GM12873 (cell line): ENCODE data around the gene C19orf85.

Source experiments
- TF ChIP-seq, protein P1 (sequence below): IDR thresholded peaks from 2 replicates; pipeline ENCODE4 v1.5.1; 2012; ENCODE audit warnings: low read depth, mild to moderate bottlenecking, moderate library complexity, low read length, control low read depth; ENCODE audit not compliant: insufficient read depth; ENCODE audit errors: missing control alignments

C19orf85 gene

DNA sequence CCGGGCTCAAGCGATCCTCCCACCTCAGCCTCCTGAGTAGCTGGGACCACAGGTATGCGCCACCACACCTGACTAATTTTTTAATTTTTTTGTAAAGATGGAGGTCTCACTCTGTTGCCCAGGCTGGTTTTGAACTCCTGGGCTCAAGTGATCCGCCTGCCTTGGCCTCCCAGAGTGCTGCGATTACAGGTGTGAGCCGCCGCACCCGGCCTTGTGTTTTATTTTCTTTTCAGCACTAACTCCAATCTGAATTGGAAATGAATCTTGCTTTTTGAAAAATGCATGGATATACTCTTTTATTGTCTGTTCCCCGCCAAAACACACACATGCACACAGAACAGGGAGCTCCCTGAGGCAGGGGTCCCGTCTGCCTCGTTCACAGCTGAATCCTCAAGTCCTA, 1.8 kb downstream of the C19orf85 start:
- TF ChIP-seq, protein P1, sequence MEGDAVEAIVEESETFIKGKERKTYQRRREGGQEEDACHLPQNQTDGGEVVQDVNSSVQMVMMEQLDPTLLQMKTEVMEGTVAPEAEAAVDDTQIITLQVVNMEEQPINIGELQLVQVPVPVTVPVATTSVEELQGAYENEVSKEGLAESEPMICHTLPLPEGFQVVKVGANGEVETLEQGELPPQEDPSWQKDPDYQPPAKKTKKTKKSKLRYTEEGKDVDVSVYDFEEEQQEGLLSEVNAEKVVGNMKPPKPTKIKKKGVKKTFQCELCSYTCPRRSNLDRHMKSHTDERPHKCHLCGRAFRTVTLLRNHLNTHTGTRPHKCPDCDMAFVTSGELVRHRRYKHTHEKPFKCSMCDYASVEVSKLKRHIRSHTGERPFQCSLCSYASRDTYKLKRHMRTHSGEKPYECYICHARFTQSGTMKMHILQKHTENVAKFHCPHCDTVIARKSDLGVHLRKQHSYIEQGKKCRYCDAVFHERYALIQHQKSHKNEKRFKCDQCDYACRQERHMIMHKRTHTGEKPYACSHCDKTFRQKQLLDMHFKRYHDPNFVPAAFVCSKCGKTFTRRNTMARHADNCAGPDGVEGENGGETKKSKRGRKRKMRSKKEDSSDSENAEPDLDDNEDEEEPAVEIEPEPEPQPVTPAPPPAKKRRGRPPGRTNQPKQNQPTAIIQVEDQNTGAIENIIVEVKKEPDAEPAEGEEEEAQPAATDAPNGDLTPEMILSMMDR, result no peak

DNA sequence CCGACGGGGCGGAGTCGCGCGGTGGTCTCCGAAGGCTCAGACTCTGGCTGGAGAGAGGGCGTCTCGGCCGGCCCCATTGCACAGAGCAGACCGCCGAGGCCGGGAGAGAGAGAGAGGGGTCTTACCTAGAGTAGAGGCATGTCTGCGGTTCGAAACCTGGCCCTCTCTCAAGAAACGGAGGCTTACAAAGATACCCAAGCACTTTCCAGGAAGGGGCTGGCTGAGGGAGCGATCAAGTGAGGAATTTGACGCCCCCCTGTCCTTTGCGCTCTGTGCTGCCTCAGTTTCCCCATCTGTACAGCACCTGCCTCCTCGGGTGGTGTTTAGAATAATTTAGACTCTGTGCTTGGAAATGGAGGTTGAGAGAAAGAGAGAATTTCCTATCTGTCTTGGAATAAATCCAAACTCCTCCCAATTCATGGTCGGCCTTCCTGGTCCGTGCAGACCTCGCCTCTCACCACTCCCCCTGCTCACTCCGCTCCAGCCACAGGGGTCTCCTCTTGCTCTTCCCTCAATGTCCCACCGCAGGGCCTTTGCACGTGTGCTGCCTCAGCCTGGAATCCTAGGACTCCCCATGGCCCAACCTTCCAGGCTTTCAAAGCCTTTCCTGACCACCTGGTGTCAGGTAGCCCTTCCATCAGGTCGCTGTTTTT, 2.5 kb downstream of the C19orf85 start:
- TF ChIP-seq, protein P1, result no peak

DNA sequence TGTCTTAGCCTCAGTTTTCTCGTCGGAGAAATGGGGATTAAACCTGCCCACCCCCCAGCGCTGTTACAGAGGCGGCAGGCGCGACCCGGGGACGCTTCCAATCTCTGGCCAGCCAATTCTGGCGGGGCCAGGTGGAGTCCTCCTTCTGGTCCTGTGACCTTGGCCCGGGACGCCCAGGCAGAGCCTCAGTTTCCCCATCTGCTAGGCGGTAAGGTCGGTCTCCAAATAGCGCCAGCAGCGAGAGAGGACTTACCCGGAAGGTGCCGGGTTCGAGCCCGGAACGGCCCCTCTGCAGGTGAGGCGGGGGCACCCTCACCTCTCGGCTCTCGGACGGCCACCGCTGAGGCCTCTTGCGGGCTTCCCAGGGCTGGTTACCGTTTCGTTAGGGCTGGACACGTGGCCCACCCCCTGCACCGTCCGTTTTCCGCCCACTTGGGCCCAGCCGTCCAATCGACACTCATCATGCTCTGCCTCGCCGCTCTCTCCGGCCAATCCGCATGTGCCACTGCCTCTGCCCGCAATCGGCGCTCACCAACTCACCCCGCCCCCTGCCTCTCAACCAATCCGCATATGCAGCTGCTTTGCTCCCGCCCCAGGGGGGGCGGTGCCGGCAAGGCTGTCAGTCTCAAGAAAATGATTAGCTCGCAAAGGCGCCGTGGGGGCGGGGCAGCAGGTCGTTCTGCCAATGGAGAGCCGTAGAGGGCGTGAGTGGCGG, 3.1 kb downstream of the C19orf85 start, which contains the start of gene ISOC2:
TSS of gene ISOC2 (minus strand) at position 384 of the 715 bp plus-strand sequence. CDS start 5,156 bp downstream, outside the sequence.
- TF ChIP-seq, protein P1, result no peak

DNA sequence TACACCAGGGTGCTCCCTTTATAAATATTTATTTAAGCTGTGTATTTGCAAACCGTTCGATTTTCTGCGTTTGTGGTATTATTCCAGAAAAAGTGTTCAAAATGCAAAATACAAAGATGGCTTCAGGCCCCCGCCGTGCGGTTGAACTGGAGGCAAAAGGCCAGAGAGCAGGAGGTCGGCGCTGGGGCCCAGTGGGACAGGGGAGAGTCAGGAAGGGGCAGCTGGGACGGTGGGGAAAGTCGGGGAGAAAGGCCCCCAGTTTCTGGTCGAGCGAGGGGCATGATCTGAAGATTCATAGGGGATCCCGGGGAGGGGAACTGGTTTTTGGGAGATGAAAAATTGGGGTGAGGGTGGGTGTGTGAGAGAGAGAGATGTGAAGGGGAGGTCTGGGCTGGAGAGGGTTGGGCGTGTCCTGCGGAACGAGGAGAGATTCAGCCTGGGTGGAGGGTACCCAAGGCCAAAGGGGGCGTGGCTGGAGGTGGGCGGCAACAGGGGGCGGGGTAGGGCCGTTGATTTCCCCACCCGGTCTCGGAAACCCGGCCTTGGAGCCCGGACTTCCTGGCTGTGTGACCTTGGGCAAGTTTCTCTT, 3.8 kb downstream of the C19orf85 start:
- TF ChIP-seq, protein P1, result no peak

DNA sequence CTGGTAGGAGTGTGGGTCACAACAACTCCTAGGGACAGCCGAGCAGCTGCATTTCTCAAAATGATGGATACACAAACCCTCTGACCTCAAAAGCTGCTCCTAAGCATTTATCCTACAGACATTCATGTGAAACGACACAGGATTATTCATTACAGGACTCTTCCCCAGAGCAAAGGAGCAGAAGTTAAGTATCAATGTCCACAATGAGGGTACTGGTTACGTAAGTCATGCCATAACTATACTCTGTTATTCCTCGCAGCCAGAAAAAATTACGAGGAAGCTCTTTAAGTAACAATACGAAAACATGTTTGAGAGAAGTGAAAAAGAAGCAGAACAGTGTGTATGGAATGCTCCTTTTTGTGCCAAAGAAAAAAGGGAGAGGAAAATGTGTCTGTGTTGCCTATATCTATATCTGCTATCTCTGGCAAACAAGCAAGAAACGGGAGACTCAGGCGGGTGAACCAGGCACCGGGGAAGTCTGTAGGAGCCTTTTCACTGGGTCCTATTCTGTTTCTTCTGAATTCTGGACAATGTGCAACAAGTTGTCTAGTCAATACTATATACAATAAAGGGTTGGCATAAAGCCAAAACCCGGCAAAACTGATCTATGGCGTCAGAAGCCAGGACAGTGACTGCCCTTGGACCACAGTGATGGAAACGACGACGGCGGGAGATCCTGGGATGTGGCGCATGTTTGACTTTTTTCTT, 4.4 kb downstream of the C19orf85 start:
- TF ChIP-seq, protein P1, result no peak

DNA sequence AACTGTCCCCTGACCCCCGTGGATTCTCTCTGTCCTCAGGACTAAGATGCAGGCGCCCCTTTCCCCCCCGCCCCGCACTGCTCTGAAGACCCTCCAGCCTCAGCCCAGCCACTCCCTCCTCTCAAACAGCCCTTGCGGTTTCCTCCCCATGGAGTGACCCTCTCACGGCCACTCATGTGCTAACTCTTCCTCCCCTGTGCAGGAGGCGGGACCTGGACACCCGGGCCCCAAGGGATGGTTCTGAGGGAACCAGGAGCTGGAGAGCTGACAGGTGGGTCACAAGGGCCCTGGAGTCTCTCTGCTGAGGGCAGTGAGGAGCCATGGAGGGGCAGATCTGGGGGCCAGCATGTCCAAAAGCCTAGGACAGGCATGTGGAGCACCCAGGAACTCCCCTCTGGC, 5.0 kb downstream of the C19orf85 start:
- TF ChIP-seq, protein P1, result no peak
